WERI-Rb-1 (cell line): ENCODE measurements around the gene VWF.
A peak's percentile ranks its signal among the peaks of the same experiment; 100 is the strongest.

ENCODE experiments used
- DNase-seq: peaks from one replicate; pipeline ENCODE4 v3.0.0-alpha.2; 2020
- H3K27ac ChIP-seq: fragments of 250-450 bp; sonication (Bioruptor Pico); 2 replicates; pipeline ENCODE4 v1.5.1; 2020; ENCODE audit warnings: mild to moderate bottlenecking, moderate library complexity
- H3K27me3 ChIP-seq: fragments of 250-450 bp; sonication (Bioruptor Pico); 2 replicates; pipeline ENCODE4 v1.5.1; 2021; ENCODE audit warnings: mild to moderate bottlenecking, low read depth, moderate library complexity; ENCODE audit not compliant: insufficient read depth, severe bottlenecking
- H3K36me3 ChIP-seq: fragments of 250-450 bp; sonication (Bioruptor Pico); 2 replicates; pipeline ENCODE4 v1.5.1; 2020; ENCODE audit warnings: mild to moderate bottlenecking, moderate library complexity
- H3K4me3 ChIP-seq: 2 replicates; pipeline ENCODE4 v1.5.1; 2011; ENCODE audit warnings: low read depth, mild to moderate bottlenecking, control low read depth, low read length
- H3K9me3 ChIP-seq: fragments of 250-450 bp; sonication (Bioruptor Pico); 2 replicates; pipeline ENCODE4 v1.5.1; 2021; ENCODE audit warnings: mild to moderate bottlenecking, moderate library complexity; ENCODE audit not compliant: severe bottlenecking
- CTCF ChIP-seq: IDR thresholded peaks from 2 replicates; pipeline ENCODE4 v1.5.1; 2011; ENCODE audit warnings: low read depth, mild to moderate bottlenecking, control low read depth, inconsistent platforms, low read length

The VWF gene

GRCh38 chr12:6065863-6066199 lies 58.6 kb downstream of the VWF start:
- no peaks in the 10 kb centered on the region for H3K9me3 ChIP-seq
- no peaks in the 10 kb centered on the region for H3K36me3 ChIP-seq
- H3K27ac ChIP-seq = no peak overlapping the region
- no peak for TF ChIP-seq CTCF
- H3K4me3 ChIP-seq = no peak overlapping the region
- H3K27me3 ChIP-seq = no peaks in the 10 kb centered on the region
- DNase-seq = no peak

GRCh38 chr12:6065131-6065862 lies 59.2 kb downstream of the VWF start:
- TF ChIP-seq CTCF = no peak
- Histone ChIP-seq H3K9me3 (no peaks in the 10 kb centered on the region), H3K36me3 (no peaks in the 10 kb centered on the region), H3K4me3 (no peak overlapping the region), H3K27me3 (no peaks in the 10 kb centered on the region), H3K27ac (no peak overlapping the region)
- DNase-seq = no peak

GRCh38 chr12:6062757-6063735 lies 61.4 kb downstream of the VWF start:
- Histone ChIP-seq H3K9me3 (no peaks in the 10 kb centered on the region), H3K36me3 (no peaks in the 10 kb centered on the region), H3K27ac (no peak overlapping the region), H3K27me3 (no peaks in the 10 kb centered on the region), H3K4me3 (no peak overlapping the region)
- peak; percentile 97 for TF ChIP-seq CTCF
- peak; percentile 64 for DNase-seq

GRCh38 chr12:6062395-6062756 lies 62.1 kb downstream of the VWF start:
- no peak for TF ChIP-seq CTCF
- no peak for DNase-seq
- H3K27ac ChIP-seq = no peak overlapping the region
- H3K4me3 ChIP-seq = no peak overlapping the region
- H3K9me3 ChIP-seq = no peaks in the 10 kb centered on the region
- no peaks in the 10 kb centered on the region for H3K27me3 ChIP-seq
- H3K36me3 ChIP-seq = no peaks in the 10 kb centered on the region

- no peak overlapping the region for H3K27ac ChIP-seq
- no peak for TF ChIP-seq CTCF
- no peaks in the 10 kb centered on the region for H3K27me3 ChIP-seq
- H3K36me3 ChIP-seq = no peaks in the 10 kb centered on the region
- DNase-seq = no peak
- no peak overlapping the region for H3K4me3 ChIP-seq
- H3K9me3 ChIP-seq = no peaks in the 10 kb centered on the region
Observed at GRCh38 chr12:6061660-6062059, 62.8 kb downstream of the VWF start.
